Central memory CD8-positive, alpha-beta T cell (primary cell): Measurements from ENCODE around the gene PRKCSH.
"Not testable (repeated sequence)": the region's sequence is repeated elsewhere in the genome, so short reads cannot be mapped to it uniquely, and the experiment has no call there.

Source experiments
- ATAC-seq: fragments of 150-1000 bp; cut with Tn5 transposase; replicated peaks from 2 replicates; pipeline ENCODE4 v1.10.0; 2022; ENCODE audit warnings: mild to moderate bottlenecking, moderate FRiP score, moderate number of reproducible peaks; ENCODE audit not compliant: poor library complexity, severe bottlenecking; ENCODE audit errors: extremely low read depth
- DNase-seq, 2 donors: peaks; one replicate each; pipeline ENCODE4 v3.0.0; 2021; ENCODE audit warnings: low spot score in 2 of 2
- H3K27ac Mint-ChIP-seq: one replicate; pipeline ENCODE4 v1.8.0; 2022; ENCODE audit warnings: low read depth, mild to moderate bottlenecking, moderate library complexity, mixed read lengths
- H3K27me3 Mint-ChIP-seq: one replicate; pipeline ENCODE4 v1.8.0; 2022; ENCODE audit warnings: mixed read lengths
- H3K36me3 Mint-ChIP-seq: one replicate; pipeline ENCODE4 v1.8.0; 2022; ENCODE audit warnings: mild to moderate bottlenecking, moderate library complexity, mixed read lengths; ENCODE audit not compliant: insufficient read depth
- H3K4me1 Mint-ChIP-seq: one replicate; pipeline ENCODE4 v1.8.0; 2022; ENCODE audit warnings: mixed read lengths
- H3K4me3 Mint-ChIP-seq: one replicate; pipeline ENCODE4 v1.8.0; 2022; ENCODE audit warnings: mild to moderate bottlenecking, moderate library complexity, mixed read lengths
- H3K9me3 Mint-ChIP-seq: one replicate; pipeline ENCODE4 v1.8.0; 2022; ENCODE audit warnings: mixed read lengths

The PRKCSH gene

DNA sequence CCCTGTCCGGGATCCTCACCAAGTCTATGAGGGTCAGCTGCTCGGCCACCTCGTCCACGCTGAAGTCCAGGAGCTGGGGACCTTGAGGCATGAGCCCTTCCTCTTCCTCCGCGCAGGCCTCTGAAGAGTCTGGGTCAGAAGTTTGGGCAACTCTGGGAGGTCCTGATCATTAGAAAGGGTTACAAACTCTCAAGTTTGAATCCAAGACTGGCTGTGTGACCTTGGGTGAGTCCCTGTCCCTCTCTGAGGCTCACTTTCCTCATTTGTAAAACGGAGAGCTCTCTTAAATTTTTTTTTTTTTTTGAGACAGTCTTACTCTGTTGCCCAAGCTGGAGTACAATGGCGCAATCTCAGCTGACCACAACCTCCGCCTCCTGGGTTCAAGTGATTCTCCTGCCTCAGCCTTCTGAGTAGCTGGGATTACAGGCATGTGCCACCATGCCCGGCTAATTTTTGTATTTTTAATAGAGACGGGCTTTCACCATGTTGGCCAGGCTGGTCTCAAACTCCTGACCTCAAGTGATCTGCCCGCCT is 28.7 kb upstream of the PRKCSH start:
- not testable (repeated sequence) for H3K27ac Mint-ChIP-seq, H3K4me3 Mint-ChIP-seq, H3K9me3 Mint-ChIP-seq, DNase-seq, H3K36me3 Mint-ChIP-seq, H3K4me1 Mint-ChIP-seq, ATAC-seq
- peaks cover 23% of the 10 kb centered on the region for H3K27me3 Mint-ChIP-seq

- H3K4me3 Mint-ChIP-seq, result no peak overlapping the region
- peaks cover 23% of the 10 kb centered on the region for H3K27me3 Mint-ChIP-seq
- ATAC-seq, result no peak
- no peaks in the 10 kb centered on the region for H3K4me1 Mint-ChIP-seq
- H3K36me3 Mint-ChIP-seq, result peaks cover 1% of the 10 kb centered on the region
- DNase-seq, result no peak
- no peak overlapping the region for H3K27ac Mint-ChIP-seq
- H3K9me3 Mint-ChIP-seq, result no peaks in the 10 kb centered on the region
These were observed 26.8 kb upstream of the PRKCSH start for GRCh38 chr19:11408591-11408990.

DNA sequence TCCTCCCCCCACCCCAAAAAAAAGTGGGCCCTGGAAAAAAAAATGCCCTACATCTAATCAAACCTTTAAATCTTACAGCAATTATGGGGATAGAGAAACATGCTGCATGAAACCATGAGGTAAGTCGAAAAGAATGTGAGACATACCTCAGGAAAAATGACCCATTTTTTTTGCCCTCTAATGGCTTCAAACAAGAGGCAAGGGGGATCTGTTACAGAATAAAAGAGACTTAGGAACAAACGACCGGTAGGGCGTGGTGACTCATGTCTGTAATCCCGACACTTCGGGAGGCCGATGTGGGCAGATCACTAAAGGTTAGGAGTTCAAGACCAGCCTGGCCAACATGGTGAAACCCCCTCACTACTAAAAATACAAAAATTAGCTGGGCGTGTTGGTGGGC is 24.8 kb upstream of the PRKCSH start:
- no peak overlapping the region for H3K4me3 Mint-ChIP-seq
- H3K27ac Mint-ChIP-seq, result no peak overlapping the region
- ATAC-seq (no peak), DNase-seq (no peak)
- peaks cover 1% of the 10 kb centered on the region for H3K36me3 Mint-ChIP-seq
- H3K9me3 Mint-ChIP-seq, result no peaks in the 10 kb centered on the region
- H3K4me1 Mint-ChIP-seq, result no peaks in the 10 kb centered on the region
- peaks cover 23% of the 10 kb centered on the region for H3K27me3 Mint-ChIP-seq

- Mint-ChIP-seq H3K4me3 (no peak overlapping the region), H3K4me1 (no peaks in the 10 kb centered on the region), H3K36me3 (no peaks in the 10 kb centered on the region), H3K9me3 (no peaks in the 10 kb centered on the region), H3K27me3 (peaks cover 49% of the 10 kb centered on the region), H3K27ac (no peak overlapping the region)
- ATAC-seq, result no peak
- no peak for DNase-seq
These were observed 20.9 kb upstream of the PRKCSH start for GRCh38 chr19:11414544-11414943.

DNA sequence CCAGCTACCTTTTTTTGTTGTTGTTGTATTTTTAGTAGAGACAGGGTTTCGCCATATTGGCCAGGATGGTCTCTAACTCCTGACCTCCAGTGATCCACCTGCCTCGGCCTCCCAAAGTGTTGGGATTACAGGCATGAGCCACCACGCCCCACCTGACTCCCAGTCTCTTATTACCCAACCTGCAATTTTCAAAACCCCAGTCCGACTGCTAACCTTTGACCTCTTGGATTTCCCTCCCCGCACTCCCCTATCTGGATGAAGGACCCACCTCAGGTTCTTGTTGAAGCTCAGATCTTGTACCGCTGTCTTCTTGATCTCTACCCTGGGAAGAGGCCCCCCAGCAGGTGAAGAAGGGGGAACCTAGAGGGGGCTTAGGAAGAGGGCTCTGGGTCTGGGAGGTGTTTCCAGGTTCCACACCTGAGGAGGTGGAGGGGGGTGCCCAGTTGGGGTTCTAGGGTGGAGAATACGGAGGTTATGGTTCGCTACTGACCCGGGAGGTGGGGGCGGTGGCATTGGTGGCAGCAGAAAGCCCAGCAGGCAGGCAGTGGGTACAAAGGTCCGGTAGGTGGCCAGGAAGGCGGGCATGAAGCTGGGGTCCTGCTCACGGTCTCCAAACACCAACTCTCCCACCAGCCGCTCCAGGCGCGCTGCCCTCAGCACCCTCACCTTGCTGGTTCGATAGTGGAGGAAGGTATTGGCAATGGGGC is 18.9 kb upstream of the PRKCSH start:
- Mint-ChIP-seq H3K27me3 (peaks cover 56% of the 10 kb centered on the region), H3K36me3 (no peaks in the 10 kb centered on the region), H3K9me3 (no peaks in the 10 kb centered on the region), H3K27ac (no peak overlapping the region), H3K4me3 (no peak overlapping the region), H3K4me1 (peaks cover 14% of the 10 kb centered on the region)
- ATAC-seq, result no peak
- DNase-seq, result no peak

DNA sequence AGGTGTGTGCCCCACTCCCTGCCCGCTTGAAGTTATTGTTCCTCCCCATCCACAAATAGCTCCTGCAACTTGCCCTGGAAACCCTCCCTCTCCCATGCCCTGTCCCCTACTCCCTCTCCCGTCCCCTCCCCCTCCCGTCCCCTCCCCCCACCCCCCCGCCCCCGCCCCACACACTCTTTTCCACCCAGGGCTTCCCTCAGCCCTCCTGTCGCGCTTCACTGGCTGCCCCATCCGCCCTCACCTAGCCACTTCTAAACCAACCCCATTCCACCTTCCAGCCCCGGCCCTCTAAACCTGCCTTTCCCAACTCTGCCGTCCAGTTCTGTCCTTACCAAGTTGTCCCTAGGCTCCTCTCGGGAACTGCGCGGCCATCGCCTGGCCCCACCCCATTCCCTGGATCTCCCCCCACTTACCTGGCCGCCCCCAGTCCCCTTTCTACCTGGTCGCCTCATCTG is 17.3 kb upstream of the PRKCSH start:
- Mint-ChIP-seq H3K4me1 (peaks cover 28% of the 10 kb centered on the region), H3K27ac (no peak overlapping the region), H3K27me3 (peaks cover 72% of the 10 kb centered on the region), H3K9me3 (no peaks in the 10 kb centered on the region), H3K4me3 (no peak overlapping the region), H3K36me3 (no peaks in the 10 kb centered on the region)
- DNase-seq (no peak), ATAC-seq (no peak)

GRCh38 chr19:11418549-11419506 is 16.6 kb upstream of the PRKCSH start, which contains the start of gene RGL3:
Gene RGL3 (minus strand): TSS chr19:11419314. CDS start chr19:11419278, 36 bp downstream.
- peaks cover 35% of the 10 kb centered on the region for H3K4me1 Mint-ChIP-seq
- no peak for DNase-seq
- no peaks in the 10 kb centered on the region for H3K9me3 Mint-ChIP-seq
- no peak for ATAC-seq
- peak within 1 kb of the TSS; percentile 48 for H3K4me3 Mint-ChIP-seq
- H3K27ac Mint-ChIP-seq, result no peak within 1 kb of the TSS
- H3K36me3 Mint-ChIP-seq, result no peaks in the 10 kb centered on the region
- peaks cover 79% of the 10 kb centered on the region for H3K27me3 Mint-ChIP-seq

DNA sequence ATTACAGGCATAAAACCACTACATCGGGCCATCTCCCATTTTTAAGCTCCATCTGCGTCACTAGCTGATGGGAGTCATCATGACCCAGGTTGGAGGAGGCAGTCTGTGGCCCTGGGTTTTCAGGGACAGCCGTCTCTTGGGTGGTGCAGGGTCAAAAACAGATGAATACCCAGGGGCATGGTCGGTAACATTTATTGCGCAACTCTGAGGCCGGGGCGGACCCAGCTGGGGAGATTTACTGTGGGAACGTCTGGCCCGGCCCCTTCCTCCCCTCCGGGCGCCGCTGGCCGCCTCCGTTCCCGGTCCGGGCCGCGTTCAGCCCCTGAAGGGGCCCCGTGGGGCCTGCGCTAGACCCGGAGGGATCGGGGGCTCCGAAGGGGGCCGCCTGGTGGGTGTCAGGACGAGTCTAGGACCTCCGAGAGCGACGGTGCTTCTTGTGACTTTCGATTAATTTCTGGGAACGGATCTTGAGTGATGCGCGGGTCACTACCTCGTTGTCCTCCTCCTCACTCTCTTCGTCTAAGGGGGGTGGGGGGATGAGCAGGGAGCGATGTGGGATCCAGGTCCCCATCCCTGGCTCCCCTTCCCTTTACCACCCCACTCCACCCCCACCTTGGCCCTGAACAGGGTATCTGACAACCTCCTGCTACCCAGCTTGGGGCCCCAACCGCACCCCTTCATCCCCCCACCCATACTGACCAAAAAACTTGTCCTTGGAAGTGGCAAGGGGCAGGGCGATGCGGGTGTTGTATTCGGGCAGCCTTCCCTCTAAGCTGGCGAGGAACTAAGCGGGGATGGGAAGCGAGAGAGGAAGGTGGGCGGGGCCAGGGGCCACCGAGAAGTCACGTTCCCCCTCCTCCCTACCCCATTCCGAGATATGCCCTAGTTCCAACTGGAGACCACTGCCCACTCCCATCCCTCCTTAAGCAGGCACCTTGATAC is 14.7 kb upstream of the PRKCSH start:
- peak overlapping the region; percentile 75 for H3K4me3 Mint-ChIP-seq
- peaks cover 83% of the 10 kb centered on the region for H3K27me3 Mint-ChIP-seq
- no peaks in the 10 kb centered on the region for H3K9me3 Mint-ChIP-seq
- no peak for DNase-seq
- no peak overlapping the region for H3K27ac Mint-ChIP-seq
- ATAC-seq, result no peak
- H3K36me3 Mint-ChIP-seq, result no peaks in the 10 kb centered on the region
- H3K4me1 Mint-ChIP-seq, result peaks cover 35% of the 10 kb centered on the region

DNA sequence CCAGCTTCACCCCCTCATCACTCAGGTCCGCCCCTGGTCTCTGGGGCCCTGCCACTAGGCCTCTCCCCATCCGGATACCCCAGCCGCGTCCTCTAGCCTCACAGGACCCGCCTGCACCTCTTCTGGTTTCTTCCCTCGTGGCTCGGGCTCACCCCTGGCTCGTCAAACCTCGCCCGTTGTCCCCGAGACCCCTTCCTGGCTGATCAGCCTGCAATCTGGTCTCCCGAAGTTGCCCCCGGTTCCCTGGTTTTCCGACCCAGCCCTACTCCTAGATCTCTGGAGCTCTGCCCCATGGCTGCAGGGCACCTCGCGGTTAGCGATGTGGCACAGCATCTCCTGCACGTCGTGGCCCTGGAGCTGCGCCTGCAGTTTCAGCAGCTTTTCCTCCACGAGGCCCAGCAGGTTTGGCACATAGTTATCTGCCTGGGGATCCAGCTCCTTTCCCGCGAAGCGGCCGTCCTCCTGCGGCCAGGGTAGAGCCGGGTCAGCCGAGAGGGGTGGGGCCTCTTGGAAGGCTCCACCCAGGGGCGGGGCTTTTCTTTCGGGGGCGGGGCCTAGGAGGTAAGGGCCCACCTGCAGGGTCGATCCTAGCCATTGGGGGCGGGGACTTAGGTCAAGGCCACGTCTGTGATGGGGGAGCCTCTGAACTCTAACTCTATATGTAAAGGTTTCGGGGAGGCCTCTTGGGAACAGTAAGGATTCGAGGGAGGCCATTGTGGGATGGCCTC is 13.9 kb upstream of the PRKCSH start:
- Mint-ChIP-seq H3K9me3 (no peaks in the 10 kb centered on the region), H3K36me3 (no peaks in the 10 kb centered on the region), H3K4me1 (peaks cover 35% of the 10 kb centered on the region), H3K4me3 (peak overlapping the region; percentile 75), H3K27me3 (peaks cover 76% of the 10 kb centered on the region), H3K27ac (no peak overlapping the region)
- peak; percentile 37 for ATAC-seq
- DNase-seq, result peak in 1 of 2 donors; percentile 20

DNA sequence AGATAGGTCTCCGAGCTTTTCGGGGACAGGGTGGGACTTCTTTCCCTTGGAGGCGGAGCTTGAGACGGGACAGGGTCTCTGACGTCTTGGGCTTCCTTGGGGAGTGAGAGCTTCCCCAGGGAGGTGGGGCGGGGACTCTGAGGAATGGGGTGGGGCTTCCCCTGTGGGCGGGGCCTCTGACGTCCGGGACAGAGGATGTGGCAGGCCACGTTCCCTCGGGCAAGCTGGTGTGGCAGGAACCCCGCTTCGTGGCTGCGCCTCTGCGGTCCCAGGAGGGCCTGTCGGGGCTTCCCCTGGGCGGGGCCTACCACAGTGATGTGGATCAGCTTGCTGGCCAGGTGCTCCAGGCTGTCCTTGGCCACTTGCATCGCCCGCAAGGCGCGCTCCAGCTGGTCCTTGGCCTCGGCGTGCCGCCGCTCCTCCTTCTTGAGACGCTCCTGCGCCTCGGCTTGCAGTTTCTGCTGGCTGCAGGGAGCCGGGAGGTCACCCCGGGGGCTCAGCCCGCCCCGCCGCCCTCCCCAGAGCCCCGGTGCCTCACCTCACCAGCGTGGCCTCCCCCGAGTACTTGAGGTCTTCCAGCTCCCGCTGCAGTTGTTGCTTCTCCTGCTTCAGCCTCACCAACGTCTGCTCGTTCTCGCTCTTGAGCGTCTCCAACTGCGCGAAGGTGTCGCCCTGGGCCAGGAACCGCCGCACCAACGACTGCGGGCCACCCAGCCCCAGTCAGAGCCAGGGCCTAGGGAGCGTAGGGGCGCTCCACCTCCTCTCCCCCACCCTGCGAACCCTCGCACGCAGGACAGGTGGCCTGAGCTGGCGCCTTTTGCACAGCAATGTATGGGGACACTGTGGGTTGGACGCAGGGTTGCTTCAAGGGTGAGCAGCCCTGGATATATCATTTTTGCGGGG is 13.0 kb upstream of the PRKCSH start:
- peak; percentile 43 to 48 for DNase-seq
- H3K4me1 Mint-ChIP-seq, result peaks cover 35% of the 10 kb centered on the region
- H3K4me3 Mint-ChIP-seq, result peak overlapping the region; percentile 75
- H3K9me3 Mint-ChIP-seq, result no peaks in the 10 kb centered on the region
- peaks cover 68% of the 10 kb centered on the region for H3K27me3 Mint-ChIP-seq
- H3K27ac Mint-ChIP-seq, result no peak overlapping the region
- no peaks in the 10 kb centered on the region for H3K36me3 Mint-ChIP-seq
- ATAC-seq, result peak; percentile 63
